Measurements from ENCODE around the gene ZNF780A.
"Not testable (repeated sequence)": the region's sequence is repeated elsewhere in the genome, so short reads cannot be mapped to it uniquely, and the experiment has no call there.

ZNF780A gene

GRCh38 chr19:40055832-40056504, 34.8 kb downstream of the ZNF780A start, which contains the start of gene ZNF780B:
ZNF780B (minus strand) TSS chr19:40056231; CDS start chr19:40050332, 5,899 bp downstream.
- Mint-ChIP-seq H3K36me3 (ENCODE audit: low read depth) (peaks cover 38% of the 10 kb centered on the region), H3K27me3 (ENCODE audit: low read depth) (peaks cover 19% of the 10 kb centered on the region), H3K9me3 (peaks cover 46% of the 10 kb centered on the region), H3K4me3 (peak within 1 kb of the TSS; percentile 99), H3K4me1 (ENCODE audit: low read depth) (peaks cover 35% of the 10 kb centered on the region), H3K27ac (peak within 1 kb of the TSS; percentile 99)

- H3K4me1 Mint-ChIP-seq (ENCODE audit: low read depth) = peaks cover 35% of the 10 kb centered on the region
- peaks cover 18% of the 10 kb centered on the region for H3K27me3 Mint-ChIP-seq (ENCODE audit: low read depth)
- H3K4me3 Mint-ChIP-seq = peak overlapping the region; percentile 99
- peak overlapping the region; percentile 99 for H3K27ac Mint-ChIP-seq
- H3K9me3 Mint-ChIP-seq = peaks cover 42% of the 10 kb centered on the region
- H3K36me3 Mint-ChIP-seq (ENCODE audit: low read depth) = peaks cover 45% of the 10 kb centered on the region
Observed at GRCh38 chr19:40055049-40055448, 35.7 kb downstream of the ZNF780A start.

DNA sequence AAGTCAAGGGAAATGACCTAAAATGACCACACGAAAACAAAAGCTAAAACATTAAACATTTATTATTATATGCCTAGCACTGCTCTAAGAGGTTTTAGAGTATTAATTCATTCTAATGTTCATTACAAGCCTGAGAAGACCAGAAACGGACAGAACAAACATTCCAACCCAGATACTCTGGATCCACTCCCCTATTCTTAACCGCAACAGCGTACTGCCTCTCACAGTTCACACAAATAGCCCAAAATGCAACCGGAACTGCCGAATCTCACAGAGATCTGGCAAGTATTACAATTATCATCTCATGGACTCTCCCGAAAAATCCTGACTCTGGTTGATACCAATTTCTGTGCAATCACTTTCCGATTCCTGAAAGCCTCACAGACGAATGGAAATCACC, 36.1 kb downstream of the ZNF780A start:
- H3K27me3 Mint-ChIP-seq (ENCODE audit: low read depth) = peaks cover 14% of the 10 kb centered on the region
- peaks cover 38% of the 10 kb centered on the region for H3K9me3 Mint-ChIP-seq
- peaks cover 45% of the 10 kb centered on the region for H3K36me3 Mint-ChIP-seq (ENCODE audit: low read depth)
- peak overlapping the region; percentile 99 for H3K4me3 Mint-ChIP-seq
- H3K4me1 Mint-ChIP-seq (ENCODE audit: low read depth) = peaks cover 35% of the 10 kb centered on the region
- H3K27ac Mint-ChIP-seq = no peak overlapping the region

DNA sequence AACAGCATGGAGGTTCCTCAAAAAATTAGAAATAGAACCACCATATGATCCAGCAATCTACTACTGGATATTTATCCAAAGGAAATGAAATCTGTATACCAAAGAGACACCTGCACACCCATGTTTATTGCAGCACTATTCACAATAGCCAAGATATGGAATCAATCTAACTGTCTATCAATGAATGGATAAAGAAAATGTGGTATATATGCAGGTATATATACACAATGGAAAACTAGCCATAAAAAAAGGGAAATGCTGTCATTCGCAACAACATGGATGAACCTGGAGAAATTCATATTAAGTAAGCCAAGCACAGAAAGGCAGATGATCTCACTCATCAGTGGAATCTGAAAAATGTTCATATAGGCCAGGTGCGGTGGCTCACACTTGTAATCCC, 37.3 kb downstream of the ZNF780A start:
- Mint-ChIP-seq H3K9me3 (peaks cover 34% of the 10 kb centered on the region), H3K4me3 (peak overlapping the region; percentile 46), H3K27me3 (ENCODE audit: low read depth) (peaks cover 4% of the 10 kb centered on the region), H3K36me3 (ENCODE audit: low read depth) (peaks cover 46% of the 10 kb centered on the region), H3K4me1 (ENCODE audit: low read depth) (peaks cover 35% of the 10 kb centered on the region), H3K27ac (no peak overlapping the region)

- H3K27me3 Mint-ChIP-seq (ENCODE audit: low read depth); H3K27ac Mint-ChIP-seq; H3K4me1 Mint-ChIP-seq (ENCODE audit: low read depth); H3K4me3 Mint-ChIP-seq: not testable (repeated sequence)
- H3K36me3 Mint-ChIP-seq (ENCODE audit: low read depth) = peaks cover 48% of the 10 kb centered on the region
- peaks cover 61% of the 10 kb centered on the region for H3K9me3 Mint-ChIP-seq
Observed at GRCh38 chr19:40041718-40042117, 49.0 kb downstream of the ZNF780A start.

DNA sequence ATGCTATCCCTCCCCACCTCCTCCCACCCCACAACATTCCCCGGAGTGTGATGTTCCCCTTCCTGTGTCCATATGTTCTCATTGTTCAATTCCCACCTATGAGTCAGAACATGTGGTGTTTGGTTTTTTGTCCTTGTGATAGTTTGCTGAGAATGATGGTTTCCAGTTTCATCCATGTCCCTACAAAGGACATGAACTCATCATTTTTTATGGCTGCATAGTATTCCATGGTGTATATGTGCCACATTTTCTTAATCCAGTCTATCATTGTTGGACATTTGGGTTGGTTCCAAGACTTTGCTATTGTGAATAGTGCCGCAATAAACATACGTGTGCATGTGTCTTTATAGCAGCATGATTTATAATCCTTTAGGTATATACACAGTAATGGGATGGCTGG, 52.7 kb downstream of the ZNF780A start:
- Mint-ChIP-seq H3K36me3 (ENCODE audit: low read depth) (peaks cover 40% of the 10 kb centered on the region), H3K9me3 (peaks cover 62% of the 10 kb centered on the region)
- H3K27ac Mint-ChIP-seq; H3K4me1 Mint-ChIP-seq (ENCODE audit: low read depth); H3K27me3 Mint-ChIP-seq (ENCODE audit: low read depth); H3K4me3 Mint-ChIP-seq: not testable (repeated sequence)

GRCh38 chr19:40035996-40036395, 54.7 kb downstream of the ZNF780A start:
- Mint-ChIP-seq H3K4me3 (no peak overlapping the region), H3K27ac (no peak overlapping the region), H3K9me3 (peaks cover 68% of the 10 kb centered on the region), H3K4me1 (ENCODE audit: low read depth) (no peaks in the 10 kb centered on the region), H3K36me3 (ENCODE audit: low read depth) (peaks cover 39% of the 10 kb centered on the region), H3K27me3 (ENCODE audit: low read depth) (no peaks in the 10 kb centered on the region)

DNA sequence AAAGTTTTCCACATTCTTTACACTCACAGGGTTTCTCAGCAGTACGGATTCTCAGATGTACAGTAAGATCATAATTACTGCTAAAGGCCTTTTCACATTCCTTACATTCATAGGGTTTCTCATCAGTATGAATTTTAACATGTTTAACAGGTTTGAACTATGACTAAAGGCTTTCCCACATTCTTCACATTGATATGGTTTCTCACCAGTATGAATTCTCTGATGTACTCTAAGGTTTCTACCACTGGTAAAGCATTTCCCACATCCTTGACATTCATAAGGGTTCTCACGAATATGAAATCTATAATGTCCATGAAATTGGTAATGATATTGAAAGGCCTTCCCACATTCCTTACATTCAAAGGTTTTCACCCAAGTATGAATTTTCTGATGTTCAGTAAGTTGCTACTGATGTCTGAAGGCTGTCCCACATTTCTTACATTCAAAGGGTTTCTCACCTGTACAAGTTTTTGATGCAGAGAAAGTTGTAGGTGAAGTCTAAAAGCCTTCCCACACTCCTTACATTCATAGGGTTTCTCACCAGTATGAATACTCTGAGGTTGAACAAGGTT, 56.7 kb downstream of the ZNF780A start:
- Mint-ChIP-seq H3K4me3 (no peak overlapping the region), H3K36me3 (ENCODE audit: low read depth) (peaks cover 38% of the 10 kb centered on the region), H3K27me3 (ENCODE audit: low read depth) (no peaks in the 10 kb centered on the region), H3K27ac (no peak overlapping the region), H3K9me3 (peaks cover 77% of the 10 kb centered on the region), H3K4me1 (ENCODE audit: low read depth) (no peaks in the 10 kb centered on the region)

GRCh38 chr19:40026597-40026970, 64.2 kb downstream of the ZNF780A start:
- Mint-ChIP-seq H3K36me3 (ENCODE audit: low read depth) (peaks cover 10% of the 10 kb centered on the region), H3K4me1 (ENCODE audit: low read depth) (no peaks in the 10 kb centered on the region)

DNA sequence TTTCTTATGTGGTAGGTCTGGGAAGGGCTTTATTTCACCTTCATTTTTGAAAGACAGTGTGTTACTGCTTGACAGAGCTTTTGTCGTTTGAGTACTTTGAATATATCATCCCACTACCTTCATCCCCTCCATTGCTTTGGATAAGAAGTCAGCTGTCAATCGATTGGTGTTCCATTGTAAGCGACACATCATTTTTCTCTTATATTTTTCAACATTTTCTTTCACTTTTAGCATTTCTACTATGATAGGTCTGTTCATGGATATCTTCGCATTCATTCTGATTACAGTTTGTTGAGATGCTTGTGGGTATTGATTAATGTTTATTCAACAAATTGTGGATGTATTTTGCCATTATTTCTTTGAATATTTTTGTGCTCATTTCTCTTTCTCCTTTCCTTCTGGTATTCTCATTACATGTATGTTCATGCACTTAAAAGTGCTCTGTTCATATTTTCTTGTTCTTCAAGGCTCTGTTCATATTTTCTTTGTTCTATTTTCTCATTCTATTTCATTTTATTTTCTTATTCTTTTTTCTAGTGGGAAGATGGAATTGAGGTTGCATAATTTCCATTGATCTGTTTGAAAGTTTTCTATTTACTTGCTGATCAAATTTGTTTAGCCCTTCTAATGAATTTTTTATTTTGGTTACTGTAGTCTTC, 64.7 kb downstream of the ZNF780A start:
- peaks cover 9% of the 10 kb centered on the region for H3K36me3 Mint-ChIP-seq (ENCODE audit: low read depth)
- no peaks in the 10 kb centered on the region for H3K4me1 Mint-ChIP-seq (ENCODE audit: low read depth)
- no peak overlapping the region for H3K27ac Mint-ChIP-seq
- no peak overlapping the region for H3K4me3 Mint-ChIP-seq
- no peaks in the 10 kb centered on the region for H3K27me3 Mint-ChIP-seq (ENCODE audit: low read depth)
- peaks cover 79% of the 10 kb centered on the region for H3K9me3 Mint-ChIP-seq

More at GRCh38 chr19:40026597-40026970, 64.2 kb downstream of the ZNF780A start:
- peaks cover 76% of the 10 kb centered on the region for H3K9me3 Mint-ChIP-seq
- H3K27me3 Mint-ChIP-seq (ENCODE audit: low read depth) = no peaks in the 10 kb centered on the region
- H3K4me3 Mint-ChIP-seq = no peak overlapping the region
- no peak overlapping the region for H3K27ac Mint-ChIP-seq

GRCh38 chr19:40023969-40024368, 66.8 kb downstream of the ZNF780A start:
- no peak overlapping the region for H3K27ac Mint-ChIP-seq
- H3K4me1 Mint-ChIP-seq (ENCODE audit: low read depth) = no peaks in the 10 kb centered on the region
- peaks cover 82% of the 10 kb centered on the region for H3K9me3 Mint-ChIP-seq
- no peak overlapping the region for H3K4me3 Mint-ChIP-seq
- no peaks in the 10 kb centered on the region for H3K27me3 Mint-ChIP-seq (ENCODE audit: low read depth)
- peaks cover 5% of the 10 kb centered on the region for H3K36me3 Mint-ChIP-seq (ENCODE audit: low read depth)
